GM08714 (cell line): ENCODE results near the gene LRRC10B.

ENCODE experiments used
- H3K4me3 ChIP-seq: fragments of 200-500 bp; sonication (Bioruptor generic); 2 replicates; pipeline ENCODE4 v1.5.1; 2014; ENCODE audit warnings: mild to moderate bottlenecking, low read length, inconsistent platforms
- ZNF274 ChIP-seq: IDR thresholded peaks from 2 replicates; pipeline ENCODE4 v1.6.1; 2012; ENCODE audit warnings: mild to moderate bottlenecking, low read depth, low read length

Gene LRRC10B

DNA sequence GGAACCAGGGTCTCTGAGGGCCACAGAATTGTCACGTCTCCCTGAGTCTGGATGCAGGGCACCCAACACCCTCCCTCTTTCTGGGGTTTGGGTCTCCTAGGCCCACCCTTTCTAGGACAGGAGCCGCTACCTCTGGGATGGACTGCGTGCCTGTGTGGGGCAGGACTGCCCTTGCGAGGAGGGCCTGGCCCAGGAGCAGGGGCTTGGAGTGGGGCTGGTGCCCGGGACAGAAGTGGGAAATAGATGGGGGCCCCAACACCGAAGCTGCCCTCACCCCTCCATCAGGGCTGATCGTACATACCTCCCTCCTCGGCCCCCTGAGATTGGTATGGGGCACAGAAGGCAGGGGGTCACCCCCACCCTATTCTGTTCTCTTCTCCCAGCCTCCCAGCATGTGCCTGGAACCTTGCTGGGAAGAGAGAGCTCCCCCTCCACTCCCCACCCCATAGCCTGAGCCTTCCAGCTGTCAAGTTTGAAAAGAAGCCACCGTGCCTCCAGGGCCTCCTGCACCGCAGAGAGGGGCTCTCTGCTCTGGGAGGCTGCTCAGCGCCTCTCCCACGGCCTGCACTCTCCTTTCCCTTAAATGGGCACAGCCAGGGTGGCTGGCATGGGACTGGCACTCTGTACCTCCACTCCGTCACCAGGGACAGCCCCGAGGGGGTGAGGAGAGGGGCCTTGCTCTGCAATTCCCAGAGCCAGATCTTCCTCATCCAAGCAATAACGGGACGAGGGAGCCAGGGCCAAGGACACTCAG lies 1.8 kb downstream of the LRRC10B start:
- no peak overlapping the region for H3K4me3 ChIP-seq
- no peak for TF ChIP-seq ZNF274

DNA sequence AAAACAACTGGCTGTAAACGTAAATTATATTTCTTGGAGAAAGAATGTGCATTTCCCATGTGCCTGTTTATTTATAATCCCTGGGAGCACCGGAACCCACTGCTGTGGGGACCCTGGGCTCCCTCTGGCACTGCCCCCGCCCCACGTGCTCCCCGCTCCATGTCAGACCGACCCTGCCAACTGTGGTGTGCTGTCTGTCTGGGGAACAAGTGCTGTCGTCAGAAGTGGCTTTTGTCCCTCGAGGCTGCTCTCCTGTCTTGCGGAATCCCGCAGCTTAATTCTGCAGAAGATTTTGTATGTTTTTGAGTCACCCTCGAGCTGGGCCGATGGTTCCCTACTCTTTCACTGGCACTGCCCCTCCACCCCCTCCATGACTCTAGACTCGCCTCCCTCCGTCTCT lies 2.4 kb downstream of the LRRC10B start:
- H3K4me3 ChIP-seq = no peak overlapping the region
- TF ChIP-seq ZNF274 = no peak

DNA sequence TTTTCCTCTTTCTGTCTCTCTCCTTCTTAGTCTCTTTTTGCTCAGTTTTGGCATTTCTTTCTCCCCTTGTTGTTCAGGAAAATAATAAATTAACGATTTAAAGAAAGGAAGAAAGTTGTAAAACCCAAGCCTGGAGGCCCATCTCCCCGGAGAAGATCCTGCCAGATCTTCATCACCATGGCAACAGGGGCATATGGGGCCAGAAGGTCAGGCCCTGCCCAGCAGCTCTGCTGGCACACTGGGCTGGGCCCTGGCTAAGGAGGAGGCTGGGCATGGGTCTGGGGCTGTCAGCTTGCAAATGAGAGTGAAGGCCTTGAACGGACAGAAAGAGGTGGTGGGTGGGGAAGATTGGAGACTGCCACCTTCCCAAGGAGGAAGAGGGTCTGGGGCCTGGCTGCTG lies 2.8 kb downstream of the LRRC10B start:
- H3K4me3 ChIP-seq = no peak overlapping the region
- TF ChIP-seq ZNF274 = no peak

DNA sequence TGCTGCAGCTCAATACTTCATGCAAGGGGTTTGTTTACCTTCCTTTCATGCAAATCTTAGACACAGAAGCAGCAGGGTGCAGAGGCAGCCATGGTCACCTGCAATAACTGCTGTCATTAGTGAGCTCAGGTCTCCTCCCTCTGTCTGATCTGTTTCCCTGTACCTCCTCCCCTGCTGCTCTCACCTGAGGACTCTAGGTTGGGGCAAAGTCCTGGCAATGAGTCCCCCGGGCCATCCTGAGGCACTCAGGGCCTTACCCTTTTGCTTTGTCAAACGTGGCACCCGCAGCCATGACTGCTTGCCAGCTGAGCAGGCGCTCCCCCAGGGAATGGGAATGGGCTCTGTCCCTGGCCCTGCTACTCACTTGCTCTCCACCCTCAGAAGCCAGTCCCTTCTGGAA lies 3.9 kb downstream of the LRRC10B start:
- TF ChIP-seq ZNF274 = no peak
- H3K4me3 ChIP-seq = no peak overlapping the region

DNA sequence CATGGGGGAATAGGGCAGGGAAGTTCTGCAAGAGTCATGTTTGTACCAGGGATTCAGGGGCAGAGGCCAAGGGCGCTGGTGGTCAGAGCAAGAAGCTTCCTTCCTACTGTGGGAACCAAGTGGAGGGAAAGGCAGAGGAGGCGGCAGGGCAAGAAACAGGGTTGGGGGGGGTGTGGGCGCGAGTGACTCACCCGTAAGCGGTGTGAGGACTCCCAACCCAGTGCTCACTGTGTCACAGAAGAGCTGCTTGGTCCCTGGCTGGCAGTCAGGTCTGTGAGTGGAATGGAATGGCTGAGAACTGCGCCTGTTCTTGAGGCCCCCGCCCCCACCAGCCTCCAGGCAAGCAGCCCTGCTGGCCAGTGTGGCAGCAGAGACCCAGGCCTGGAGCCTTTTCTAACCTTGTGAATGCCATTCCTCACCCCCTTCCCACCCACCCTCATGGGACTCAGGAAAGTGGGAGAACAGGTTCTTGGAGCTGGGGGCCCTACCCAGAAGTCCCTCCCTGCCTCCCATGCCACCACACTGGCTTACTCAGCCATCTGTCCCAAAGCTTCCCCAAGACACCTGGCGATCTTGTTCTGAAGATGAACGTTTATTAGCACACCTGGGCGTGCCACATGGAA lies 4.7 kb downstream of the LRRC10B start:
- no peak overlapping the region for H3K4me3 ChIP-seq
- no peak for TF ChIP-seq ZNF274

DNA sequence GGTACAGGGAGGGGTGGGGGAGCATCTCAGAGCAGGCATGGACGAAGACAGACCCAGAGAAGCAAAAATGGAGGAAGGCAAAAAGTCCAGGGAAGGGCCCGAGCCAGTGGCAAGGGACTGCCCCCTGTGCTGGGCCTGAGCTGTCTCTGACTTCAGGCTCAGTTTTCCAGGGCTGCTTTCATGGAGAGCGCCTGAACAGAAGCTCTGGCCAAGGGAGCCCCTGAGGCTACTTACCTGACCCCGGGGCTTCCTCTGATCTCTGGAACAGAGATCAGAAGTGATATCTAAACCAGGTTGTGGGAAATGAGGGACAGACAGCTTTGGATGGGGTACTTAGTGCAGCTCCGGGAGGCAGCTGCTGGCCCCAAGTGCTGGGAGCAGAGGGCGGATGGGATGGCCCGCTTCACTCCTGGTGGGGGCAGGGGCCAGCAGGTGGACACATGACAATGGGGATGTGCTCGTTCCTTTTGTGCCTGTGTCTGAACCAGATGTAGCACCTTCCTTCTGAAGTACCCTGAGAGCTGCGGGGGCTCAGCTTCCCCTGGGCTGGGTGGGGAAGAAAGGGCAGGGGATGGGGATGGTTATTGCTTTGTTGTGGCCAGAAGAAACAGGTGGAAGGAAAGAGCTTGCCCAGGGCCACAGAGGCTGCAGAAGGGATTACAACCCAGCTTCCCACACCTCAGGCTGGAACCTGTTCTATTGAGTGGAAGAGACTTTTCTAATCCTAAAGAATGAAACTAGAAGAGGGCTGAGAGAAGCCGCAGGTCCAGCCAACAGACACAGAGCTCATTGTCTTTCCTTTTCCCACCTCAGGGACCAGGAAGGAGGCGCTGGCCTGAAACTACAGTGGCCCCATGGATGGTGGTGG lies 5.7 kb downstream of the LRRC10B start:
- TF ChIP-seq ZNF274 = no peak

DNA sequence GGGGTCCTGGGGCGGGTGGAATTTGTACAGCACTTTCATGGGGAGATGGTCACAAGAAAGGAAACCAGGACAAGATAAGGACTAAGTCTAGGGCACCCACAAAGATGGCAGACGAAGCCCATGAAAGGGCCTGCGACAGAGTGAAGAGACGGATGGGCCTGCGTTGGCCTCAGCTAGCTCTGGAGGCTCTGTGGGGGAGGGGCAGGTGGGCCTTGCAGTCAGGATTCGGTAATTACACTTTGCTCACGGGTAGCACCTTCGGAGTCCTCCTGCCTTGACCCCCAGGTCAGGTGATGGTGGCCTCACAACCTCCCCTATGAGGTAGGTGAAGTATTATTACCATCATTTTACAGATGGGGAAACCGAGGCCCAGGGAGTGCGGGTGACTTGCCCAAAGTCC lies 7.1 kb downstream of the LRRC10B start:
- H3K4me3 ChIP-seq = no peak overlapping the region
- TF ChIP-seq ZNF274 = no peak

More for the DNA sequence above, 5.7 kb downstream of the LRRC10B start:
- H3K4me3 ChIP-seq = no peak overlapping the region

DNA sequence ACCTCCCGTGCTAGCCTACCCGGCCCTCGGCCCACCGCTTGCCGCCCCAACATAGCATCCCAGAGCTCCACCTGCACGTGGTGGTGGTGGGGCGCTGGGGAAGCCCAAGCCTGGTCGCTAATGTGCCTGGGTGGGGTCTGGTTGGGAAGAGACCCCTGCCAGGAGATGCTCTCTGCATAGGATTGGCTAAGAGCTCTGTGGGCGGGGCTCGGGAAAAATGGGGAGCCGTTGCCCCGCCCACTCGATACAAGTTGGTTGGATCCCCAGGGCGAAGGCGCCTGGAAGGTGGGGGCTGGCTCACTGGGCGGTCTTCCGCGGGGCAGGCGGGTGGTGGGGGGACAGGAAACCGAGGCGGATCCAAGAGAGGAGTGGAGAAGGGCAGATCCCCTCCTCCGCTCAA lies 7.6 kb downstream of the LRRC10B start:
- no peak overlapping the region for H3K4me3 ChIP-seq
- TF ChIP-seq ZNF274 = no peak

DNA sequence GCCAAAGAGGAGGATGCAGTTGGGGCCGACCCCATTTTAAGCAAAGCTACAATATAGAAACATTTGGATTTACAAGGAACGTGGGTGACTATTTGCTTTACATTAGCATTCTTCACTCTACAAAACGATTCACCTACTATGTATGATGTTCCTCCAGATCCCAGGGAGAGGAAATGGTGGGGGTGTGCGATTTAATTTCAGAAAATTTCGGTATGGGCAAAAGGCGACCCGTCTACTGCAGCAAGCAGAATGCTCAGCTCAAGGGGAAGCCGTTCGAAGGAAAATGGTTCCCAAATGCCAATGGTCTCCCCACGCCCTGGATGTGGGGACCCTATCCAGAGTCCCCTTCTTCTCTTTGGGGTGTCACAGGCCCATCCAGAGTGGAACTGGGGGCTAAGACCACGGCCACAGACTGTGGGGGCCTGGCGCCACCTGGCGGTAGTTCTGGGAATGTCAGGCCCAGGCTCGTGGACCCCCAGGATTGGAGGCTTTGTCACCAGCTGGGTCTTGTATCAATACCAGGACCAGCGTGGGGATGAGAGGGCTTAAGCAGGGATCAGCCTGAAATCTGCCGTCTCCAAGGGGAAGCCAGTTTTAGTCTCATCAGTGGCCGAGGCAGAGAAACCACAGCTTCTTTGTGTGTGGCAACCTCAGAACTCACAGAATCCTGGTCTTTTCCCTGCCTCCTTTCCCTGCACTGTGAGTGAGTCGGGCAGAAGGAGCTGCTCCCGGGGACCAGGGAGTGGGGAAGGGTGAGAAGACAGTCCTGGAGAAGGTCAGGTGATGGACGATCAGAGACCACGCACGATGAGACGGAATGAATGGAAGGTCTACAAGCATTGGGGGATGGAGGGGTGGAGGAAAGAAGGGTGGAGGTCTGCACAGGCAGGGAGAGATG lies 8.4 kb downstream of the LRRC10B start:
- no peak overlapping the region for H3K4me3 ChIP-seq
- TF ChIP-seq ZNF274 = no peak

DNA sequence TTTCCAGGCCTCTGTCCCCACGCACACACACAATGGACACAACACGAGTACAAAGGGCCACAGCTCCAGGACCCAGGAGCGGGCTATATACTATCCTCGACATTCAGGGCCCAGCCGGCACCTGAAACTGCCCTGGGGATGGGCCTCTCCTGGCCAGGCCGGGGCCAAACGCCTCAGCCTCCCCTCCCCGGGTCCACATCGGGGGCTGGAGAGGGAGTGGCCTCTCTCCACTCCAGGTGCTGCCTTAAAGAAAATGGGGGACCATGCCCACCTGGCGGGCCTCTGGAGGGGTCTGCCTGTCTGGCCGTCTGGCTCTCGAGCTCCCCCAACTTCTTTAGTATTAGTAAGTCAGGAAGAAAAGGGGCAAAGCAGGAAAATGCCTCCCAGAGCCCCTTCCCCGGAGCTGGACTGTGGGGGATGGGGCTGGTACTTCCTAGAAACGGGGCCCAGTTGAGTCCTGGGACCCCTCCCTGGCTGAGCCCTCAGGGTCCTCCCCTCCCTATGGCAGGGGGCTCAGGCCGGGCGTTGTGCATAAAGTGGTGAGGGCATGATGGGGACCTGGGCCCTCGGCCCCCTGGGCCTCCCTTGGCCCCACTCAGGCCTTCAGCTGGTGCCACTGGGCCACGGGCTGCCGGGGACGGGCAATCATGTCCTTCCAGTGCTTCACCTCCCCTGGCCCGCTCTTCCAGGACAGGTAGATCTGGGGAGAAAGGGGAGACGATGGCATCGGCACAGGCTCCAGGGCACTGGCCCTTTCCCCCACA lies 9.7 kb downstream of the LRRC10B start:
- no peak overlapping the region for H3K4me3 ChIP-seq
- no peak for TF ChIP-seq ZNF274

DNA sequence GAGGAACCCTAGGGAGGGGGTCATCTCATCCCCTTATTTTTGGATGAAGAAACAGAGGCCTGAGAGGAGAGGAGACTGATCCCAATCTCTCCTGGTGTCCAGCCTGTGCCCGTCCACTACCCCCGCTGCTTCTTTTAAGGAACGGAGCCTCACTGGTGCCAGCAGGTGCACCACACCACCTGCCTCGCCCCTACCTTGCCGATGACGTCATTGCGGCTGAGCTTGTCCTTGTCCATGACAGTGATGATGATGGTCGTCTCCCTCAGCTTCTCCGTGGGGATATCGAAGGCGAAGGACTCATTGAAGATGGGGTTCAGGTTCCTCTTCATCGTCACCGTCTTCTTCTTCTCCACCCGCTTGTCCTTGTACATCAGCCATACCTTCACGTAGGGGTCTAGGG lies 14.3 kb downstream of the LRRC10B start:
- H3K4me3 ChIP-seq = no peak overlapping the region
- no peak for TF ChIP-seq ZNF274

DNA sequence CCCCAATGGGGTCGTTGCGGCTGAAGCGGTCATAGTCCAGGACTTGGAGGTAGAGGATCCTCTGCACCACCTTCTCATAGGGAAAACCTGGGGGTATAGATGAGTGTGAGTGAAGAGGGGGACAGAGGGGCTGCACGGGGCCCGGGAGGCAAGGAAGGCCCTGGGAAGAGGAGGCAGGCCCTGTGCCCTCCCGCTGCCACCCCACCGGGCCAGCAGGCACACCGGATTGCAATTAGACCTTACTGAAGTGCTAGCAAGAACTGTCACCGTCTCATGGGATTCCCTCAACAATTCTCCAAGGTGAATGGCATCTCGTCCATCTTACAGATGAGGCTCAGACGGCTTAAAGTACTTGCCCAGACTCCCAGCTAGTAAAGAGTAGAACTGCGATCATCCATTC lies 15.9 kb downstream of the LRRC10B start:
- TF ChIP-seq ZNF274 = no peak
- no peak overlapping the region for H3K4me3 ChIP-seq

DNA sequence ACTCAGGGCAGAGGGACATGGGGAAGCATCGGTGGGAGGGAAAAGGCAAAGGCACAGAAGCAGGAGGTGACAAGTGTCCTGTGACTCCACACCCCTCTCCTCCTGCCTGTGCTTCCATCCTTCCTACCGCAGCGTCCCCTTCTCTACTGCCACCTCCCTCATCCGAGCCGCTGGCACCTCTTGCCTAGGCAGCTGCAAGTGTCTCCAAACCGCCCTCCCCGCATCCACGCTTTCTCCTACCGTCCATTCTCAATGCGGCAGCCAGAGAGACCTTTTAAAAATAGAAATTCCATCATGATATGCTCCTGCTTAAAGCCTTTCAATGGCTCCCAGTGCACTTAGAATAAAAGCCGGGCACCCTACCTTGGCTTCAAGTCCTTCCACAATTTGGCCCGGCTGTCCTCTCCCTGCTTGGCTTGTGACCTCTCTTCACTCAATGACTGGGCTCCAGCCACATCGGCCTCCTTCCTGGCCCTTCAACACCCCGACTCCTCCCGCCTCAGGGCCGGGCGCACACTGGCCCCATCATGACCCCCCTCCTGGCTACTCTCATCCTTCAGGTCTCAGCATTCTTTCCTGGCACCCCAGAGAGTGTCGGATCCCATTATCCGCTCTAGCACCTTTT lies 16.5 kb downstream of the LRRC10B start:
- no peak for TF ChIP-seq ZNF274
- H3K4me3 ChIP-seq = no peak overlapping the region
